ENCODE results near the gene KRT84. TPM values are rescaled to one million over a fixed set of nuclear protein-coding genes. Genes with fewer than 3 reads are reported as not detected.

KRT84 gene
- total RNA-seq, 2 donors from 2014 or later = not detected

DNA sequence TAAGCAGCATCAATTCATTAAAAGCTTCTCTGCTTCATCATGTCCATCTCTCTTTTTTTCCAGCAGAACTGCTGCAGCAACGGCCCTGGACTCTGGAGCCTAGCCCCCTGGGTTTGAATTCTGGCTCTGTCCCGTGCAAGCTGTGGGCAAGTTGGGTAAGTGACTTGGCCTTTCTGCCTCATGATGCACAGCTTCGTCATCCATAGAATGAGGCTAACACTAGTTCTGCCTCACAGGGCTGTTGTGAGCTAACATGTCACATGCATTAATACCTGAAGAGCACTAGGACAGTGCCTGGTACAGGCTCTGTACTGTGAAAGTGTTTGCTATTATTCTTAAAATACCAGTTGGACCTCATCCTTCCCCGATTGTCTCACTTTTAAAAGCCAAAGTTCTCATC lies 16.5 kb upstream of the KRT84 start:
- no peaks in the 10 kb centered on the region for H3K9me3 Mint-ChIP-seq
- H3K4me3 Mint-ChIP-seq = no peak overlapping the region
- ATAC-seq (replicated peaks) = no peak
- H3K36me3 Mint-ChIP-seq (ENCODE audit: low read depth) = no peaks in the 10 kb centered on the region
- H3K27ac Mint-ChIP-seq = no peak overlapping the region
- peaks cover 5% of the 10 kb centered on the region for H3K27me3 Mint-ChIP-seq
- no peaks in the 10 kb centered on the region for H3K4me1 Mint-ChIP-seq

DNA sequence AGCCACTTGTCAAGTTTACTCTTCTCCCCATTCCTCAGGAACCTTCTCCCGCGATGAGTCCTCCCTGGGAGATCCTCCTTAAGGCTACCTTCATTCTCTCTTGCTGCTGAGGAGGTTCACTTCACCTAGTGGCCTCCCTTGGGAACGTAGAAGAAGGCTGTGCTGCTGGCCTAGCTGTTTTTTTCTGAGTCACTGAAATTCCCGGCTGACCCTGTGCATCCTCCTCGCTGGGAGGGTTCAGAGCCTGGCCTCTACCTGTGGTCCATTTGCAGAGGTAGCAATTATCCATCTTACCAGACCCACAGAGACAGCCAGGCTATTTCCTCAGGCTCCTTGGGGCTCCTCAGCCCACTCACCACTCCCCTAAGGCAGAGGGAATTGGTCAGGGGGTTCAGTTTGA lies 16.1 kb upstream of the KRT84 start:
- ATAC-seq (replicated peaks) = no peak
- Mint-ChIP-seq H3K27me3 (peaks cover 5% of the 10 kb centered on the region), H3K36me3 (ENCODE audit: low read depth) (no peaks in the 10 kb centered on the region), H3K4me3 (no peak overlapping the region), H3K9me3 (no peaks in the 10 kb centered on the region), H3K4me1 (no peaks in the 10 kb centered on the region), H3K27ac (no peak overlapping the region)

DNA sequence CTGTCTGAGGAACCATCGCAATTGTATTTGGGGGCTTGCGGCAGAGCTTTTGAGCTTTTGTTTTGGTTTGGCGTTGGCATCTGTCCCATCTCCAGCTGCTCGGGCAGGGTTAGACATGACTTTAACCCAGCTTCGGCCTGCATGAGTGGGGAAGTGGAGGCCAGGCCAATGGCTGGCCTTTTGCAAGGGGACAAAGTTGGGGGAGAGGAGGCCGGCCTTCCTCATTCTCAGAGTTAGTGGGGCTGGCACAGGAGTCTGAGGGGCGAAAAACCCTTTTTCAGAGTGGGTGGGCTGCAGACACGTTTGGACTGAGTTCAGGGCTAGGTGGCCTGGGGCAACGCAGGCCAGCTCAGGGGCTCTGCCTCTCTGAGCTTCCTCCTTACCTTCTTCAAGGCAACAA lies 15.5 kb upstream of the KRT84 start:
- no peaks in the 10 kb centered on the region for H3K9me3 Mint-ChIP-seq
- H3K27ac Mint-ChIP-seq = no peak overlapping the region
- H3K27me3 Mint-ChIP-seq = peaks cover 5% of the 10 kb centered on the region
- no peaks in the 10 kb centered on the region for H3K4me1 Mint-ChIP-seq
- no peaks in the 10 kb centered on the region for H3K36me3 Mint-ChIP-seq (ENCODE audit: low read depth)
- H3K4me3 Mint-ChIP-seq = no peak overlapping the region
- ATAC-seq (replicated peaks) = no peak

DNA sequence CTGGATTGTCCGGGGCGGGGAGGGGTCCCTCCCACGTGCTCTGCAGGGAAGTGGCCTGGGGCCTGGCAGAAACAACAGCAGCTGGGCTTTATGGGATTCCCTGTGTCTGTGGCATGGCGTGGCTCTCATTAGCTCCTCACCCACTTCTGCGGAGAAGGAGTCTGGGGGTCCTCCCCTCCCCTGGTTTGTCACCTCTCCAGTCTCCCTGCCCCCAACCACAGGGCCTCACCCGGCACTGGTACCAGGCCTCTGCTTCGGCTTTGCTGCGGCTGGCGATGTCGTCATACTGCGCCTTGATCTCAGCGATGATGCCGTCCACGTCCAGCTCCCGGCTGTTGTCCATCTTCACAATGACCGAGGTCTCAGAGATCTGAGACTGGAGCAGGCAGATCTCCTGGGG lies 14.3 kb upstream of the KRT84 start:
- ATAC-seq (replicated peaks) = no peak
- H3K27me3 Mint-ChIP-seq = peaks cover 8% of the 10 kb centered on the region
- no peaks in the 10 kb centered on the region for H3K36me3 Mint-ChIP-seq (ENCODE audit: low read depth)
- H3K4me1 Mint-ChIP-seq = no peaks in the 10 kb centered on the region
- no peak overlapping the region for H3K27ac Mint-ChIP-seq
- H3K9me3 Mint-ChIP-seq = no peaks in the 10 kb centered on the region
- H3K4me3 Mint-ChIP-seq = no peak overlapping the region

DNA sequence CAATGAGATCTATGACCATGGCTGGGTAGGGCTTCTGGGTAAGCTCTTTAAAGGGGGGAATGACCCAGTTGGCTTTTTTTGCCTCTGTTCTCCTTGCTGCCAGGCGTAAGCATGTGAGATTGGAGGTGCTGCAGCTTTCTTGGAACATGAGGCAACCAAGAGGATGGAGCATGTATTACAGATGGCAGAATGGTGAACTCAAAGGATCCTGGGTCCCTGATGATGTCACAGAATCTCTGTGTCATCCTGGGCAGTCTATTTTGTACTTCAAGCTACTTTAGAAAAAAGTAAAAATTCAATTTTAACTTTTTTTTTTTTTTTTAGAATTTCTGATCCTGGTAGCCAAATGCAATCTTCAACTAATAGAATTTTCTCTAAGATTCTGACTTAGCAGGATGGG lies 12.7 kb upstream of the KRT84 start:
- H3K9me3 Mint-ChIP-seq = no peaks in the 10 kb centered on the region
- H3K27me3 Mint-ChIP-seq = peaks cover 8% of the 10 kb centered on the region
- H3K36me3 Mint-ChIP-seq (ENCODE audit: low read depth) = no peaks in the 10 kb centered on the region
- H3K4me3 Mint-ChIP-seq = no peak overlapping the region
- no peak overlapping the region for H3K27ac Mint-ChIP-seq
- no peak for ATAC-seq (replicated peaks)
- no peaks in the 10 kb centered on the region for H3K4me1 Mint-ChIP-seq

DNA sequence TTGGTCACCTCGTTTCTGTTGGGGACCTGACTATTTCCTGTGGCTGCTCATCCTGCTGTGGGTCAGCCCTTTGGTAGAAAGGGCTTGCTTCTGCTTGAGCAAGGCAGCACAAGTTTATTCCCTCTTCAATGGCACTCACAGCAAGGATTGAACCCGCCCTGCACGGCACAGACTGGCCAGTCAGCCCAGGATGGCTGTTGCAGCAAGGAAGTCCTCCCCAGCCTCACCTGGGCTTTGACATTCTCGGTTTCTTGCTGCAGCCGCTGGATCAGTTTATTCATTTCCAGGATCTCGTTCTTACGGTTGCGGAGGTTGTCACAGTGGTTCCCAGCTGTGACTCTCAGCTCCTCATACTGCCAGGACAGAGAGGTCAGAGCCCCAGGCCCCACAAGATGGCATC lies 11.2 kb upstream of the KRT84 start:
- no peak overlapping the region for H3K27ac Mint-ChIP-seq
- no peaks in the 10 kb centered on the region for H3K4me1 Mint-ChIP-seq
- H3K27me3 Mint-ChIP-seq = peaks cover 3% of the 10 kb centered on the region
- no peak for ATAC-seq (replicated peaks)
- no peak overlapping the region for H3K4me3 Mint-ChIP-seq
- no peaks in the 10 kb centered on the region for H3K36me3 Mint-ChIP-seq (ENCODE audit: low read depth)
- no peaks in the 10 kb centered on the region for H3K9me3 Mint-ChIP-seq

DNA sequence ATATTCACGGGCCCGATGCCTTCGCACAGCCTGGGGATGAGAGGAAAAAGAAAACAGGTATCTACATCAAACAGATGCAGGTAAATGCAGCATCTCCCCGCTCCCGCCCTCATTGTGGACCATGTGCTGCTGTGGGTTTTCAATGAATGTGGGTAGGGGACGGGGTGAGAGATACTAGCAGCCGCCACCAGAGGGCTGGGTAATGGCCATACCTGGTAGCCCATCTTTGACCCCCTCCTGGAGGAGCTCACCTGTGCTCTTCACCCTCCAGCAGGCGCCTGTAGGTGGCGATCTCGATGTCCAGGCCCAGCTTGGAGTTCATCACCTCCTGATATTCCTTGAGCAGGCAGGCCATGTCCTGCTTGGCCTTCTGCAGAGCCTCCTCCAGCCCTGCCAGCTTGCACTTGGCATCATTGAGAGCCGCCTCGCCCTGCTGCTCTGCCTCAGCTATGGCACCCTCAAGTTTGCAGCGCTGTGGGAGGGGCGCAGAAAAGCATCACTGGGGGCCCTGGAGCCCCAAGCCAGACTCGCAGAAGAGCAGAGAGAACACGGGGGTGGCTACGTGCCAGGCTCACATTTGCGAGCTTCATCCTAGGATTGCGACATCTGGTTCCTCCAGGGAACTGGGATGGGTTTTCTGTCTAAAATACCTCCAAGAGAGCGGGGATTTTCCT lies 10.4 kb upstream of the KRT84 start:
- Mint-ChIP-seq H3K36me3 (ENCODE audit: low read depth) (no peaks in the 10 kb centered on the region), H3K9me3 (no peaks in the 10 kb centered on the region), H3K27ac (no peak overlapping the region), H3K4me1 (no peaks in the 10 kb centered on the region), H3K27me3 (peaks cover 3% of the 10 kb centered on the region), H3K4me3 (no peak overlapping the region)
- no peak for ATAC-seq (replicated peaks)

DNA sequence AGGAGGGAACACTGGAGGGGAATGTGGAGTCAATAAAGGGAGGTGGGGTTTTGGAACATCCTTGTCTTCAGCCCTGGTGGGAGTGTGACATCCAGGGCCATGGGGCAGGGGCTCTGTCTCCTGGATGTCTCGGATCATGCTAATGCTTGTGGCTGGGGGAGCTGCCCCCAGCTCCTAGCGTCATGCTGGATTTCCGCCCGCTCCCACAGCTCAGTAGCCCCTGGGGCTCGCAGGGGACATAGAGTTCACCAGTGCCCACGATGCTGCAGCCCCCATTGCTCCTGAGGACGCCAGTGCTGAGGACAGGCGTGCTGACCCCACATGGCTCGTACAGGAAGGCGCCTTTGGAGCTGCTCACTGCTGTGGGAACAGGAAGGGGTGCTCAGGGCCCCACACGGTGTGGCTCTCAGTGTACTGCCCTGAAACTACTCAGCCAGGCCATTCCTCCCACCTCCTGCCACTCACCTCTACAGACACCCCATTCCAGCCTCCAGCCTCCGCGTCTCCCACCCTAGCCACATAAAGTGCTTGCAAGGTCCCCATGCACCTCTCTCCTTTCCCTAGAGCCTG lies 9.5 kb upstream of the KRT84 start:
- H3K9me3 Mint-ChIP-seq = no peaks in the 10 kb centered on the region
- no peak for ATAC-seq (replicated peaks)
- H3K36me3 Mint-ChIP-seq (ENCODE audit: low read depth) = no peaks in the 10 kb centered on the region
- H3K27me3 Mint-ChIP-seq = peaks cover 3% of the 10 kb centered on the region
- H3K4me1 Mint-ChIP-seq = no peaks in the 10 kb centered on the region
- no peak overlapping the region for H3K27ac Mint-ChIP-seq
- no peak overlapping the region for H3K4me3 Mint-ChIP-seq

DNA sequence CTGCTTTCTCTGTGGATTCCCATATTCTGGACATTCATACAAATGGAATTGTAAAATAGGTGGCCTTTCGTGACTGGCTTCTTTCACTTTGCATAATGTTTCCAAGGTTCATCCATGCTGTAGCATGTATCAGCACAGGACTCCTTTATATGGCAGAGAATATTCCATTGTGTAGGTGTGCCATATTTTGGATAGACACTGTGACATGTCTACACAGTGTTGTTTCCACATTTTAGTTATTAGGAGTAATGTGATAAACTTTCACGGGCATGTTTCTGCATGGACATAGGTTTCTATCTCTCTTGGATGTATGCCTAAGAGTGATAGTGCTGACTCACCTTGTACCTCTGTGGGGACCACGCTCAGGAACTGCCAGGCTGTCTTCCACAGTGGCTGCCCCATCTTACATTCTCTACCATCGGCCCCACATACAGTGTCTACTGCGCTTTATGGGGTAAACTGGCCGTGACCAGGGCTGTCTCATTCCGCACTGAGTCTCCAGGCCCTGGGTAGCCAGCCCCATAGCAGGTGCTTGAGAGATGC lies 7.1 kb upstream of the KRT84 start:
- H3K27me3 Mint-ChIP-seq = peaks cover 3% of the 10 kb centered on the region
- no peaks in the 10 kb centered on the region for H3K9me3 Mint-ChIP-seq
- H3K4me1 Mint-ChIP-seq = no peaks in the 10 kb centered on the region
- H3K27ac Mint-ChIP-seq = no peak overlapping the region
- no peaks in the 10 kb centered on the region for H3K36me3 Mint-ChIP-seq (ENCODE audit: low read depth)
- no peak overlapping the region for H3K4me3 Mint-ChIP-seq
- ATAC-seq (replicated peaks) = no peak

DNA sequence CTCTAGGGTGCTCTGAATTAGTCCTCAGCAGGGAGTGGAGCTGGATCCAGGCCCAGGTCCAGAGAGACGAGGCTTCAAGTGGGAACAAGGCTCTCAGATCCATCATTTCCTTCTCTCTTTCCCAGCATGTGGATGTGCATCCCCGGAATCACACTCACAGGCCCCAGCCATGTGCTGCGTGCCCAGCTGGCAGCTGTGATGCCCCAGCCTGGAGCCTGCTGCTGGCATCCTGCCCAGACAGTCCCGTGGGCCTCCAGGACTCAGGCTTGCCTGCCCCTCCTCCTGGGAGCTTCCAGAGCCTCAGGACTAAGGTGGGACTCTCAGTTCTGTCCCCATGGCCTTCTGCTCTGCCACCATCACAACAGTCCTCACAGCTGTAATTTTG lies 6.2 kb upstream of the KRT84 start:
- Mint-ChIP-seq H3K9me3 (no peaks in the 10 kb centered on the region), H3K4me1 (no peaks in the 10 kb centered on the region), H3K36me3 (ENCODE audit: low read depth) (no peaks in the 10 kb centered on the region), H3K27ac (no peak overlapping the region), H3K4me3 (no peak overlapping the region), H3K27me3 (peaks cover 3% of the 10 kb centered on the region)
- ATAC-seq (replicated peaks) = no peak

DNA sequence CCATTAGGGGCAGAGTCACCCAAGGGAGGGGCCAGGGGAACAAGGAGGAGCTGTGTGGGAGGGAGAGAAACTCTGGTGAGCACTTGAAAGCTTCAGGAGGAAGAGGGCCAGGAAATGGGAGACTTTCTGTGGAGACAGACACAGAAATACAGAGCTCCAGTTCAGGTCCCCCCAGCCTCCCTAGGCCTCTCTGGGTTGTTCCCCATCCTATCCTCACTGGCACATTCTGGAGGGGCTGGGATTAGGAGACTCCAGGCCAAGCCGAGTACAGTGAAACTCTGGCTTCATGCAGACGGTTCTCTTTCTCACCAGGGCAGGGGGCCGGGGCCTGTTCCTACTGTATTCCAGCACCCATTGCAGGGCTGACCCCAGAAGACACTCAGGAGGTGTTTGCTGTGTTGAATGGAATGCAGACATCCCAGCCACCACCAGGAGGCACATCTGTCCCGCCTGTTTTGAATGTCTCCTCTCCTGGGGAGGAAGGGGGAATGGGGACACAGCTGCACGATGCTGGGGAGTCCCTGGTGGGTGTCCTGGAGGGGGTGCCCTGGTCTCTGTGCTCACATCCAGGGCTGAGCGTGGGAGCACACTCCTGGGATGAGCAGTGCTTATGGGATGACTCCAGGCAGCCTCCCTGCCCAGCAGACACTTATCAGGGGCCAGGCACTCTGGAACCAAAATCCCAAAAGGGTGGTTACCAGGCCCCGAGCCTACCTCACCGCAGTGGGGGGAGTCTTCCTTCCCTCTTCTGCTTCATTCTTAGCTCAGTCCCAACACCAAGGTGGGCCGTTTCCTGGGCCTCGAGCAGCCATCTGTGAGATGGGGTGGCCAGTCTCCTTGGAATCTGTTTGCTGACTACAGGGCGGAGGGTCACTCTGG lies 5.5 kb upstream of the KRT84 start:
- H3K27ac Mint-ChIP-seq = no peak overlapping the region
- H3K27me3 Mint-ChIP-seq = peaks cover 3% of the 10 kb centered on the region
- no peaks in the 10 kb centered on the region for H3K4me1 Mint-ChIP-seq
- H3K9me3 Mint-ChIP-seq = no peaks in the 10 kb centered on the region
- no peak overlapping the region for H3K4me3 Mint-ChIP-seq
- ATAC-seq (replicated peaks) = no peak
- no peaks in the 10 kb centered on the region for H3K36me3 Mint-ChIP-seq (ENCODE audit: low read depth)

DNA sequence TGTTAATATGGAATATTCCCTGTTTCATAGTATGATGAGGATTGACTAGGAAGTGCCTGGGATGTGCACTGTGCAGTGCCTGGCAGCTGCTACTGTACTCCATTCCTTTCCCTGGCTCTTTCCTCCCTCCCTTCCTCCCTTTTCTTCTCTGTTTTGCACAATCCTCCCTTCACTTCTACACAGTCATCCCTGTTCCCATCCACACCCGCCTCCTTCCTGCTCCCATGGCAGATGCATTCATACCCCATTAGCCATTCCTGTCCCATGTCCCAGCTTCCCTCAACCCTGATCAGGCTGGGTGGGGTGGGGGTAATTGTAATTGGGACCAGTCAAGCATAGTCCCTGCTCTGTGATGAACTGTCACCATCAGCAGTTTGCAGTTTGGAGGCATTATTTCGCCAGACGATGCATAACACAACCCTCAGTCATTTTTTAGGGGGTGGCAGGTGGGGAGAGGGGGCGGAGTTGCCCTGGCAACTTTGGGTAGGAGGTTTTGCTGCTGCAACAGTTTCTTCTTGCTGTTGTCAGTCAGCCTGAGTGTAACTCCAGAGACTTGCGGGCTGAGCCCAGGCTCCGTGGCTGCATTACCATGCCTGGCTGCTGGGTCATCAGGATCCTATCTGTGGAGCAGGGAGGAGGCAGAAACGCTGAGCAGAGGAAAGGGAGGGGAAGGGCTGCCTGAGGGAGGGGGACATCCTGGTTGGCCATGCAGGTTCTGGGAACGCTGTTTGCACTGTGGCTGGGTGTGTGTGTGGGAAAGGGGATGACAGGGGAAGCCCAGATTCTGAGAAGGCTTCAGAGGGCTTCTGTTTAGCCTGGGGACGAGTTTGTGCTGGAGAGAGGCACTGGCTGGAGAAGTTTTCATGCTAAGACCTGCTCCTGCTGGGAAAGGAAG lies 4.1 kb upstream of the KRT84 start:
- Mint-ChIP-seq H3K27me3 (no peaks in the 10 kb centered on the region), H3K4me1 (no peaks in the 10 kb centered on the region), H3K9me3 (no peaks in the 10 kb centered on the region), H3K27ac (no peak overlapping the region), H3K36me3 (ENCODE audit: low read depth) (no peaks in the 10 kb centered on the region), H3K4me3 (no peak overlapping the region)
- ATAC-seq (replicated peaks) = no peak

DNA sequence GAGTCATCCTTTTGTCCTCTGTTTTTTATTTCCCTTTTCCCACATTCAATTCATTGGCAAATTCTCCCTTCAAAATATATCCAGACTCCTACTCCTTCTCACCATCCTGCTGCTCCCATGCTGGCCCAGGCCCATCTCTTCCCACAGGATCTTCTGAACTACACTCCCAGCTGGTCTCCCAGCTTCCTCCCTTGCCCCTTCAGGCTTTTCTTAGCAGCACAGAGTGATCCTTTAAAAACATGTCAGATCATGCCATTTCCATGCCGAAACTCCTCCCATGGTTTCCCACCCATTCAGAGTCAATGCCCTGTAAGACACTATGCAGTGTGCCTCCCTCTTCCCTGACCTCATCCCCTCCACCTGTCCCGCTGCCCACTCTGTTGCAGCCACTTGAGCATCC lies 2.4 kb upstream of the KRT84 start:
- H3K9me3 Mint-ChIP-seq = no peaks in the 10 kb centered on the region
- no peaks in the 10 kb centered on the region for H3K27me3 Mint-ChIP-seq
- H3K4me3 Mint-ChIP-seq = no peak overlapping the region
- peaks cover 4% of the 10 kb centered on the region for H3K4me1 Mint-ChIP-seq
- H3K36me3 Mint-ChIP-seq (ENCODE audit: low read depth) = no peaks in the 10 kb centered on the region
- no peak overlapping the region for H3K27ac Mint-ChIP-seq
- no peak for ATAC-seq (replicated peaks)

DNA sequence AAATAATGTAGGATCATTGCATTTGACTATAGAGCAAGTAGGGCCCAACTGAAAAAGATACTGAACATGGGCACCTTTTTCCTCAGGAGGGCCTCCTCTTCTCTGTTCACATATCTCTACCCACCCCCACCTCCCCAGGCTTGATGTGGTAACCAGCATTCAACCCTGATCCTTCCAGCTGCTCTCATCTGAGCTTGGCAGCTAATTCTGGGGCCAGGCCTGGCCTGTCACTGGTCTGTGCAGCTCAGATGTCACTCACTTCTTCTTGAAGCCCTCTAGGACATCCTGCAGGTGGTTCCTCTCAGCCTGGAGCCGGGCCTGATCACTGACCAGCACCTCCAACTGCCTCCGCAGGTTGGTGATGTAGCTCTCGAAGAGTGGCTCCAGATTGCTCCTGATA lies 2.1 kb downstream of the KRT84 start:
- H3K36me3 Mint-ChIP-seq (ENCODE audit: low read depth) = no peaks in the 10 kb centered on the region
- no peak overlapping the region for H3K27ac Mint-ChIP-seq
- H3K4me3 Mint-ChIP-seq = no peak overlapping the region
- H3K27me3 Mint-ChIP-seq = peaks cover 5% of the 10 kb centered on the region
- no peaks in the 10 kb centered on the region for H3K9me3 Mint-ChIP-seq
- H3K4me1 Mint-ChIP-seq = peaks cover 7% of the 10 kb centered on the region
- no peak for ATAC-seq (replicated peaks)

Data from activated T-helper 17 cell treated with anti-CD3 and anti-CD28 coated beads, Interleukin-2, amount 50 U/mL, for 72 hours (primary cell).